ENCODE measurements around the gene SORCS3. TPM values are rescaled to one million over a fixed set of nuclear protein-coding genes. Genes with fewer than 3 reads are reported as not detected.

SORCS3 gene
- total RNA-seq, 1 experiment from 2014 or later: not detected

DNA sequence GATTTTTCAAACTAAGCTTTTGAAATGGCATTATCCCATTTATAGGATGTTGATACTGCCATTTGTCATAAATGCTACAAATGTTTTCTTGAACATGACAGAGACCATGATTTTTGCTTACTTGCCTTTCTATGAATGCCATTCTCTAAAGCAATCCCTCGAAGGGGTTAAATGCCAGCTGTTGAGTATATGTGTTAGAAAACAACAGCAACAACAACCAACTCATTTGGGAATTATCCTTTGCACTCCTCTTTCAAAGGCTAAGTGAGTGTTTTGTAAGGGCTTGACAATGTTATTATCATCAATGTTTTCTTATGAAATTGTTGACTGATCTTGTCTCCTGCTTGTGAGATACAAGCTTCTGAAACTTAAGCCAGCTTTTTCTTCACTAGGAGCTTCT, 529.4 kb downstream of the SORCS3 start:
- no TSS peak for BruUV-seq (replicated peaks)
- POLR2A ChIA-PET: no interaction called here
- RAD21 ChIA-PET (ENCODE audit: low non-redundant PET in 1 of 2, low total read pairs in 2 of 2, uncharacterized antibody in 2 of 2, unreplicated experiment in 2 of 2): no interaction called here

DNA sequence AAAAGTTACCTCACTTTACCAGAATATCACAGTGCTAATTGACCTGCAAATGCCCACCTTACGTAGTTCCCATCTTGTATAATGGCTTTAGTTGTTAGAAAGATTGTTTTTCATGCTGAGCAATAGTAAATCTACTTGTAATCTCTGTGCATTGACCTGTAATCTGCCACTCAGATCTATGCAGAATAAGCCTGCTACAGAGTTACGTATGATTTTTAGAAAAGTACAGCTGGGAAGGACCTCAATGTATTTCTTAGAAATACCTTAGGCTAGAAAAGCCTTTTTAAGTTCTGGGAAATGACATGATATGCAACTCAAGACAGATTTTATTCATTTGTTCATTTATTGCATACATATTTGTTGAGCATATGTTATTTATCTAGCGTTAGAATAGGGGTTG, 530.9 kb downstream of the SORCS3 start:
- H3K36me3 ChIP-seq (ENCODE audit: control insufficient read depth in 1 of 2, insufficient read depth in 2 of 2, low read length in 2 of 2): no peaks in the 10 kb centered on the region
- H4K20me1 ChIP-seq (ENCODE audit: insufficient read depth): no peaks in the 10 kb centered on the region
- CTCF ChIA-PET: no interaction called here
- H3K4me2 ChIP-seq (ENCODE audit: low read length): no peak overlapping the region
- H3K4me3 ChIP-seq (replicated peaks in 1 of 2; ENCODE audit: low read depth in 1 of 2, low read length in 2 of 2): no peak overlapping the region
- intact Hi-C loops (cut with micrococcal nuclease): no loop called here
- POLR2A ChIA-PET: no interaction called here
- H3K9me3 ChIP-seq (ENCODE audit: control insufficient read depth in 1 of 2, insufficient read depth in 1 of 2, low read depth in 1 of 2, low read length in 2 of 2): peaks cover 4 to 12% of the 10 kb centered on the region in 2 experiments; a peak in 2 of 4 replicates
- no peak for ATAC-seq
- H3K27me3 ChIP-seq (ENCODE audit: insufficient read depth, low read length): no peaks in the 10 kb centered on the region
- H2AFZ ChIP-seq (ENCODE audit: low read depth, low read length, poor library complexity, severe bottlenecking): no peak overlapping the region
- RAD21 ChIA-PET (ENCODE audit: low non-redundant PET in 1 of 2, low total read pairs in 2 of 2, uncharacterized antibody in 2 of 2, unreplicated experiment in 2 of 2): no interaction called here
- no peak overlapping the region for H3K27ac ChIP-seq (ENCODE audit: low read depth, low read length)
- no peak overlapping the region for H3K9ac ChIP-seq (ENCODE audit: low read length)
- no peak for DNase-seq (ENCODE audit: low read depth, low spot score)
- no peaks in the 10 kb centered on the region for H3K79me2 ChIP-seq (ENCODE audit: insufficient read depth, low read length)
- no peaks in the 10 kb centered on the region for H3K4me1 ChIP-seq (ENCODE audit: control insufficient read depth in 1 of 2, insufficient read depth in 2 of 2, low read length in 2 of 2)
- no TSS peak for BruUV-seq (replicated peaks)
- H3K9me2 ChIP-seq (ENCODE audit: insufficient read depth): no peaks in the 10 kb centered on the region
- no peak for TF ChIP-seq ELF1 (IDR thresholded peaks at IDR 0.05; ENCODE audit: borderline replicate concordance, low read depth)
- no peak for TF ChIP-seq EGR1 (IDR thresholded peaks at IDR 0.05; ENCODE audit: low read depth)
- no peak for TF ChIP-seq TCF7L2 (IDR thresholded peaks at IDR 0.05; ENCODE audit: borderline replicate concordance, extremely low read depth, insufficient read depth, insufficient read length)
- TF ChIP-seq EZH2 (IDR thresholded peaks at IDR 0.05): no peak
- TF ChIP-seq POLR2AphosphoS5 (IDR thresholded peaks at IDR 0.05; ENCODE audit: low read depth, low read length): no peak
- TF ChIP-seq, protein P1, sequence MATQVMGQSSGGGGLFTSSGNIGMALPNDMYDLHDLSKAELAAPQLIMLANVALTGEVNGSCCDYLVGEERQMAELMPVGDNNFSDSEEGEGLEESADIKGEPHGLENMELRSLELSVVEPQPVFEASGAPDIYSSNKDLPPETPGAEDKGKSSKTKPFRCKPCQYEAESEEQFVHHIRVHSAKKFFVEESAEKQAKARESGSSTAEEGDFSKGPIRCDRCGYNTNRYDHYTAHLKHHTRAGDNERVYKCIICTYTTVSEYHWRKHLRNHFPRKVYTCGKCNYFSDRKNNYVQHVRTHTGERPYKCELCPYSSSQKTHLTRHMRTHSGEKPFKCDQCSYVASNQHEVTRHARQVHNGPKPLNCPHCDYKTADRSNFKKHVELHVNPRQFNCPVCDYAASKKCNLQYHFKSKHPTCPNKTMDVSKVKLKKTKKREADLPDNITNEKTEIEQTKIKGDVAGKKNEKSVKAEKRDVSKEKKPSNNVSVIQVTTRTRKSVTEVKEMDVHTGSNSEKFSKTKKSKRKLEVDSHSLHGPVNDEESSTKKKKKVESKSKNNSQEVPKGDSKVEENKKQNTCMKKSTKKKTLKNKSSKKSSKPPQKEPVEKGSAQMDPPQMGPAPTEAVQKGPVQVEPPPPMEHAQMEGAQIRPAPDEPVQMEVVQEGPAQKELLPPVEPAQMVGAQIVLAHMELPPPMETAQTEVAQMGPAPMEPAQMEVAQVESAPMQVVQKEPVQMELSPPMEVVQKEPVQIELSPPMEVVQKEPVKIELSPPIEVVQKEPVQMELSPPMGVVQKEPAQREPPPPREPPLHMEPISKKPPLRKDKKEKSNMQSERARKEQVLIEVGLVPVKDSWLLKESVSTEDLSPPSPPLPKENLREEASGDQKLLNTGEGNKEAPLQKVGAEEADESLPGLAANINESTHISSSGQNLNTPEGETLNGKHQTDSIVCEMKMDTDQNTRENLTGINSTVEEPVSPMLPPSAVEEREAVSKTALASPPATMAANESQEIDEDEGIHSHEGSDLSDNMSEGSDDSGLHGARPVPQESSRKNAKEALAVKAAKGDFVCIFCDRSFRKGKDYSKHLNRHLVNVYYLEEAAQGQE (IDR thresholded peaks at IDR 0.05; ENCODE audit: low read depth): no peak
- TF ChIP-seq SP1 (IDR thresholded peaks at IDR 0.05; ENCODE audit: low read depth): no peak
- TF ChIP-seq, protein P2, sequence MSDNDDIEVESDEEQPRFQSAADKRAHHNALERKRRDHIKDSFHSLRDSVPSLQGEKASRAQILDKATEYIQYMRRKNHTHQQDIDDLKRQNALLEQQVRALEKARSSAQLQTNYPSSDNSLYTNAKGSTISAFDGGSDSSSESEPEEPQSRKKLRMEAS (IDR thresholded peaks at IDR 0.05): no peak
- TF ChIP-seq SIN3A (IDR thresholded peaks at IDR 0.05; ENCODE audit: low read depth): no peak
- TF ChIP-seq SRF (IDR thresholded peaks at IDR 0.05; ENCODE audit: low read depth): no peak
- no peak for TF ChIP-seq CBX3 (IDR thresholded peaks at IDR 0.05; ENCODE audit: low read depth)
- no peak for TF ChIP-seq ZBTB33 (IDR thresholded peaks at IDR 0.05; ENCODE audit: extremely low read depth, insufficient replicate concordance, low read length)
- TF ChIP-seq YY1 (IDR thresholded peaks at IDR 0.05; ENCODE audit: extremely low read depth, insufficient replicate concordance, low read depth, low read length): no peak
- no peak for TF ChIP-seq CEBPB (IDR thresholded peaks at IDR 0.05; ENCODE audit: low read depth)
- TF ChIP-seq RAD21 (IDR thresholded peaks at IDR 0.05; ENCODE audit: low read depth): no peak
- TF ChIP-seq EZH2phosphoT487 (IDR thresholded peaks at IDR 0.05; ENCODE audit: borderline replicate concordance): no peak
- no peak for TF ChIP-seq FOSL1 (IDR thresholded peaks at IDR 0.05; ENCODE audit: low read depth)

More for the DNA sequence above, 529.4 kb downstream of the SORCS3 start:
- Histone ChIP-seq H3K4me3 (replicated peaks in 1 of 2; ENCODE audit: low read depth in 1 of 2, low read length in 2 of 2) (no peak overlapping the region), H3K27me3 (ENCODE audit: insufficient read depth, low read length) (no peaks in the 10 kb centered on the region), H2AFZ (ENCODE audit: low read depth, low read length, poor library complexity, severe bottlenecking) (no peak overlapping the region), H3K36me3 (ENCODE audit: control insufficient read depth in 1 of 2, insufficient read depth in 2 of 2, low read length in 2 of 2) (no peaks in the 10 kb centered on the region), H3K9me2 (ENCODE audit: insufficient read depth) (no peaks in the 10 kb centered on the region), H3K9me3 (ENCODE audit: control insufficient read depth in 1 of 2, insufficient read depth in 1 of 2, low read depth in 1 of 2, low read length in 2 of 2) (peaks cover 4 to 8% of the 10 kb centered on the region in 2 experiments; a peak in 2 of 4 replicates), H3K27ac (ENCODE audit: low read depth, low read length) (no peak overlapping the region), H4K20me1 (ENCODE audit: insufficient read depth) (no peaks in the 10 kb centered on the region), H3K79me2 (ENCODE audit: insufficient read depth, low read length) (no peaks in the 10 kb centered on the region), H3K4me2 (ENCODE audit: low read length) (no peak overlapping the region), H3K4me1 (ENCODE audit: control insufficient read depth in 1 of 2, insufficient read depth in 2 of 2, low read length in 2 of 2) (no peaks in the 10 kb centered on the region), H3K9ac (ENCODE audit: low read length) (no peak overlapping the region)
- intact Hi-C loops (cut with micrococcal nuclease): no loop called here
- CTCF ChIA-PET: no interaction called here
- no peak for TF ChIP-seq POLR2AphosphoS5 (IDR thresholded peaks at IDR 0.05; ENCODE audit: low read depth, low read length)
- no peak for ATAC-seq
- DNase-seq (ENCODE audit: low read depth, low spot score): no peak
